ENCODE measurements around the gene MED25.

Gene MED25

DNA sequence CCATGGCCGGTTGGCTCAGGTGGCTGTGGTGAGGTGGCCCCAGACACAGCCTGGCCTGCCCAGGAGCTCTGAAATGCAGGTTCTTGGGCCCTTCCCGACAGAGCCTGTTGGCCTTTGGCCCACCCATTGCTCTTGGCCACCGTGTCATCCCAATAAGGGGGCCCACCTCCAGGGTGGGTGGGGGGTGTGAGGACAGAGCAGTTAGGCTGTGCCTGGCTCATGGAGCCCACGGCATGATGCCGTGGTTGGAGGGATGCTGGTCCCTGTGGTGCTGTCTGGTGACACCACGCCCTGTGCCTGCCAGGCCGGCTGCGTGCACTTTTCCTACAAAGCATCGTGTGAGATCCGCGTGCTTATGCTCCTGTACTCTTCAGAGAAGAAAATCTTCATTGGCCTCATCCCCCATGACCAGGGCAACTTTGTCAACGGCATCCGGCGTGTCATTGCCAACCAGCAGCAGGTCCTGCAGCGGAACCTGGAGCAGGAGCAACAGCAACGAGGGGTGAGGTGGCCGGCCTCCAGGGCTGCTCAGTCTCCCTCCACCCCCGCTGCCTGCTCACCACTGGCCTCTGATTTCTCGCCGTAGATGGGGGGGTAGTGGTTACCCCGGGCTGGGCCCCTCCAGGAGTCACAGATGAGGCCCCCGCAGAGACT is 41.7 kb downstream of the MED25 start:
- no peak for DNase-seq

DNA sequence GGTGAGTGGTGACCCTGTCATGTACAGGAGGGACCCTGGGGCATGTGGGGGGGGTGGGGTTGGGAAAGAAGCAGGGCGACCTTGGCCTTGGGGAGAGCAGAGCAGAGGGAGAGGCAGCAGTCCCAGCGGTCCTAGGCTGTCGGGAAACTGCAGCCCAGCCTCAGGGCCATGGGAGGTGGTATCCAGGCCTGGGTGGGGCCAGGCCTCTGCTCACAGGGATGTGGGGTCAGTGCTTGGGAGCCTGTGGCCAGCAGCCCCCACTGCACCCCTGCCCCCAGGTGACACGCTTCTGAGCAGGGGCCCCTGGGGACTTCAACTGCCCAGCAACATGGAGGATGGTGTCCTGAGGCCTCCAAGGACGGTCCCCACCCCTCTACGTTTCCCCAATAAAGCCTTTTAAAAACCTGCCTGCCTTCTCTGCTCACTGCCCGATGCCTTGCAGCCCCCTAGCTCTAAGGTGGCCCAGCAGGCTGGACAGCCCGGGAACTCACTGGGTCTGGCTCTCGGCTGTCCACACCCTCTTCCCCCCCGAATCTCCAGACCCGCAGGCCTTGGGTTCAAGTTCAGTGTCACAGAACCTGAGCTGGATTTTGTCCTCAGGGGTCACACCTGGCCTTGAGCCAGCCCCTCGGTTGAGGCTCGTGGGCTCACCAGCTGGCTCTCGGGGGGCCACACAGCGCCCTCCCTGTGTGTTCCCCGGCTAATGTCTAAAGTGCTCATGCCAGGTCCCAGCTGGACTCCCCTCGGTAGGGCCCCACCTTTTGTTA is 42.4 kb downstream of the MED25 start:
- DNase-seq, result no peak

DNA sequence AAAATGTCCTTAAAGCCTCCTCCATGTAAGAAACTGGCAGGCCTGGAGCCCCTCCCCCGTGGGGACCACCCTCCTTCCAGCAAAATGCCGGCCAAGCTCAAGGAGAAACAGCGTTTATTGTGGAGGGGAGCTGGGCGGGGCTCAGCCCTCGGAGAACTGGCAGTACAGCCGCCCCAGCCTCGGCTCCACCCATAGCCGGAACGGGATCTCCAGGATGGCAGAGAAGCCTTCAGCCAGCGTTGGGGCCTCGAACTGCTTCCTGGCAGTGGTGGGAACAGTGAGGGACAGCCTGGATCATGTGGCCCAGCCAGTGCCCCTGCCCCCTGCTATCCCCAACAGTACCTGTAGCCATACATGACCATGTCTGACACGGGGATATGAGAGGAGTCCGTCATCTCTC is 43.0 kb downstream of the MED25 start:
- no peak for DNase-seq

GRCh38 chr19:49861541-49862378 is 43.7 kb downstream of the MED25 start:
- no peak for DNase-seq

DNA sequence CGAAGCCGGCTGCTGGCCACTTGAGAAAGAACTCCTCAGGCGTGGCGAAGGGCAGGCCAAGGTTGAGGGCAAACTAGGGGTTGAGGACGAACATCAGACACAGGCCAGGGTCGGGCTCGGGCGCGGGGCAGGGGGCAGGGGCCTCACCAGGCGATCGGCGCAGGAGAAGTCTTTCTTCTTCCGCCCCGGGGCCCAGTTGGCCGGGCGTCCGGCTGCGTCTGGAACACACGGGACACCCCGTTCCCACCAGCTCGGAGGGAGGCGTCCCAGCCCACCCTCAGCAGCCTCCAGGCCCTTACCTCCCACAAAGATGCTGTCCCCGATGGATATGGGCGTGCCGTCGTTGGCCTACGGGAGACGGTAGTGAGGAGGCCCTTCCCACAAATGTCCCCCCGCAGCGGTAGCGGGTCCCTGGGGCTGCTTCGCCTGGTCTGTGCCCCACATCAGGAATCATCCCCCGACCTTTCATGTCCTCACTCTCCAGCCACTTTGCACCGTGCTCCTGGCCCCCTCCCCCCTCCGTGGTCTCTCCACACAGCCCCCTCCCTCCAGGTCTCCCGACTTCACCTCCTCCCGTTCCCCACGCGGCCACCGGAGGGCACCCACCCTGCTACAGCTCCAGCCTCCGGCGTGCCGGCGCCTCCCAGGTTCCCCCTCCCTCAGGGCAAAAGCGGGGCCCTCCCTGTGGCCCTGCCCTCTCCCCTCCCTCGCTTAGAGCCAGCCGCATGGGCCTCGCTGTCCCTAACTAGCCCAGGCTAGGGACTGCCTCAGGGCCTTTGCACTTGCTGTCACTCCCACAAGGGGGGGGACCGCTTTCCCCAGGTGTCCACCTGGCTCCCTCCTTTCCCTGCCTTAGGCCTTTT is 44.5 kb downstream of the MED25 start:
- no peak for DNase-seq

GRCh38 chr19:49863254-49863934 is 45.3 kb downstream of the MED25 start:
- no peak for DNase-seq

- DNase-seq, result no peak
These were observed 45.8 kb downstream of the MED25 start for GRCh38 chr19:49863935-49864320.

DNA sequence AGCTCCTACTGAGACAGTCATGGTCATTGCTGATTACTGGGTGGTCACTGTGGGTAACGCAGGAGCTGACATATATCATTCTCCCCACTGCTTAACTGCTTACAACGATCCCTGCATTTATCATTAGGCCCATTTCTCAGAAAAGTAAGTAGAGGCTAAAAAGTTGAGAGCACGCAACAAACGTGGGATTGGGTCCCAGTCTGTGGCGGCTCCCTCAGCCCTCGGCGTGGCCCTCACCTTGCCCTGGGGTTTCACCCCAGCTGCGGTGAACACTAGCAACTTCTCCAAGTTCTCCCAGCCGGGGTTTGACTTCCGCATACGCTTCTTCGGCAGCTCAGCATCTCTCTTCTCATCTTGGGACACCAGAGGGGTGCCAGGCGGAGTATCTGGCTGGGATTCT is 46.8 kb downstream of the MED25 start:
- DNase-seq, result no peak

GRCh38 chr19:49866933-49867782 is 49.1 kb downstream of the MED25 start, which contains the start of gene PNKP:
PNKP (minus strand) TSS chr19:49867576; CDS start chr19:49867204, 372 bp downstream.
- DNase-seq, result peak; percentile 90

DNA sequence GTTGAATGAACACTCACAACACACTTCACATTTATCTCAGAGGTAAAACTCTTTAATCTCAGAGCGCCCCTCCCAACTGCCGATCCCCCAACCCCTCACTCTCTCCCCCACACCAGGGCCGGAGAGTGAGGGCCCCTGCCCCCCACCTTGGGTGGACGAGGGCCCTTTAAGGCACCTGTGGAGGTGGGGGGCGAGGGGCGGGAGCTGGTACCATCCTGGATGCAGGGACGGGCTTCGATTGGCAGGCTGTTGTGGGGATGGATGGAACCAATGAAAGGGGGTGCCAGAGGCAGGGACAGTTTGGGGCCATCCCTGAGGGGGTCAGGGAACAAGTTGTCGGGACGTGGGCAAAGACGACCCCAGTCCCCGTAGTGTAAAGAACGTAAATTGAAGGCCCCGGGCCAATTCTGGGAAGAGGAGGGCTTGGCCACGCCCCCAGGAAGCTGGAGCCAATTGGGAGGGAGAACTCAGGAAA is 51.0 kb downstream of the MED25 start:
- no peak for DNase-seq

- DNase-seq, result peak; percentile 99
These were observed 51.6 kb downstream of the MED25 start for GRCh38 chr19:49869484-49870308.

GRCh38 chr19:49870309-49870901 is 52.3 kb downstream of the MED25 start:
- DNase-seq, result no peak

DNA sequence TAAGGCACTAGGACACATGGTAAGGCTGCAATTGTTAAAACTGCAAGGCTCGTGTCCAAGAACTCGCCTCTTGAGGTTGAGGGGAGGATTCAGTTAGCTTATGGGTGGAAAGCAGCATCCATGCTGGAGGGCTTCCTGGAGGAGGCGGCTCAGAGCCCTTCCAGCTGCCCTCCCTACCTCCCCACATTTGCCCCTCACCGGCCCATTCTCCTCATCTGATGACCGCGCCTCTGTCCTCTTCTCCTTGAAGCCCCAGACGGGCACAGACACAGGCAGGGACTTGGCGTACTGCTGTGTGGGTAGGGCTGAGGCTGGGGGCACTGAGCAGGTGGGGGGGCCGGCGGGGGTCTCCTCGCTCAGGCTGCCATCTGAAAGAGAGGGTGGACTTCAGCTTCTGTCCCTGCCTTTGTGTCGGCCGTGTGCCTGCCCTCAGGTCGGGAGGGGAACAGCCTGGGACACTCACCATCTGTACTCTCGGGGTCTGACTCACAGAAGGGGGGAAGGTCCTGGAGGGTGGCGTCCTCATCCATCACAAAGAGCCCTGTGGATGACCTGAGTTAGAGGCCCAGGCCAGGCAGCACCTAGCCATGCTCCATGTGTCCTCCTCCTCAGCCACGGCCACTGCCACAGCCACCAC is 53.4 kb downstream of the MED25 start:
- no peak for DNase-seq

GRCh38 chr19:49872245-49873128 is 54.4 kb downstream of the MED25 start:
- DNase-seq, result no peak

DNA sequence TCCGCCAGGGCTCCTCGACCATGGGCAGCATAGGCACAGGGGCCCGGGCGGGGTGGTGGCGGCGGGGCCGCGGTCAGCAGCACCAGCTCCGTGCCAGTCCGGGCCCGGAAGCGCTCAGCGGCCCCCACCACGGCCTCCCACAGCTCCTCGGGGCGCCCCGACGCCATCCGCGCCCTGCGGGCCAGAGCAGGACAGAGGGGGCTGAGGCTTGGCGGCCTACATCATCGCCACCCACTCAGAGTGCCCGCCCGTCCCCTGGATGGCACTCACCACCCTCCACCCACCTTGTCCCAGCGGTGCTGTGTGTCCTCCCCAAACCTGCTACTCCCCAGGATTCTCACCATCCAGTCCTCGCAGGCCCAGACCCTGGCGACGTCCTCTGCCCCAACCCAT is 55.0 kb downstream of the MED25 start:
- DNase-seq, result no peak

DNA sequence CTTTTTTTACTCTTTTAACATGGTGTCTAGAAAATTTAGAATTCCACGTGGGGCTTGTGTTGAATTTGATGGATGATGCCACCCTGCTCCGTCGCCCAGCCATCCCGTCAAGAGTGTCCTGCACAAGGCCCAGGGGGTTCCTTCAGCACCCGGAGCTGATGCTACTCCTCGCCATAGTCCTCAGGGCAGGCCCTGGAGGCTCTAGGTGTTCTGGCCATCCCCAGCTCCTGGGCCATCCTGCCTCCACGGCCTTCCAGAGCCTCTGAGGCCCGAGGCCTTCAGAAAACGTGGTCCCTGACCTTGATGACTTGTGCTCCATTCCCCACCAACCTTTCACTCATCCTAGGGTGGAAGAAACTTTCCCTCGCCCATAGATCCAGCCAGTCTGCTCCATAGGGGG is 55.7 kb downstream of the MED25 start:
- DNase-seq, result no peak

GRCh38 chr19:49874503-49875157 is 56.5 kb downstream of the MED25 start:
- no peak for DNase-seq

Measured in NCI-H226 (cell line).